Astrocyte (in vitro differentiated cells and primary cell): ENCODE measurements around the gene MTA1. TPM values are rescaled to one million over a fixed set of nuclear protein-coding genes. Genes with fewer than 3 reads are reported as not detected.

ENCODE experiments used
- DNase-seq: peaks from one replicate; pipeline ENCODE4 v3.0.0-alpha.2; 2010; ENCODE audit warnings: low read depth
- FAIRE-seq: peaks from 2 replicates; lab custom pipeline; 2011; peaks lifted over from hg19 to GRCh38; lab: Jason Lieb, UNC
- H2AFZ ChIP-seq: 2 replicates; pipeline ENCODE4 v1.6.0; 2012; ENCODE audit warnings: low read depth, low read length, inconsistent platforms
- H3K27ac ChIP-seq: 2 replicates; pipeline ENCODE4 v1.5.1; 2011; ENCODE audit warnings: low read depth, low read length, inconsistent platforms
- H3K27me3 ChIP-seq: 2 replicates; pipeline ENCODE4 v1.6.0; 2011; ENCODE audit warnings: low read length, inconsistent platforms; ENCODE audit not compliant: insufficient read depth
- H3K36me3 ChIP-seq: 2 replicates; pipeline ENCODE4 v1.5.1; 2011; ENCODE audit warnings: low read length, inconsistent platforms; ENCODE audit not compliant: insufficient read depth
- H3K4me1 ChIP-seq: 2 replicates; pipeline ENCODE4 v1.5.1; 2011; ENCODE audit warnings: low read length, inconsistent platforms; ENCODE audit not compliant: insufficient read depth
- H3K4me2 ChIP-seq: 2 replicates; pipeline ENCODE4 v1.6.0; 2012; ENCODE audit warnings: low read length, inconsistent platforms
- H3K4me3 ChIP-seq: 2 replicates; pipeline ENCODE4 v1.5.1; 2011; ENCODE audit warnings: low read depth, mild to moderate bottlenecking, low read length, inconsistent platforms; ENCODE audit not compliant: insufficient read depth
- H3K79me2 ChIP-seq: 2 replicates; pipeline ENCODE4 v1.6.0; 2012; ENCODE audit warnings: mild to moderate bottlenecking, low read length, inconsistent platforms; ENCODE audit not compliant: insufficient read depth
- H3K9ac ChIP-seq: 2 replicates; pipeline ENCODE4 v1.6.0; 2012; ENCODE audit warnings: mild to moderate bottlenecking, low read length, inconsistent platforms
- H3K9me3 ChIP-seq: 2 replicates; pipeline ENCODE4 v1.5.1; 2012; ENCODE audit warnings: low read depth, mild to moderate bottlenecking, low read length, inconsistent platforms; ENCODE audit not compliant: insufficient read depth
- H4K20me1 ChIP-seq: 2 replicates; pipeline ENCODE4 v1.6.0; 2012; ENCODE audit warnings: low read length, inconsistent platforms; ENCODE audit not compliant: insufficient read depth
- H3K27ac Mint-ChIP-seq: one replicate; pipeline ENCODE4 v1.8.0; 2021; ENCODE audit warnings: mild to moderate bottlenecking, mixed read lengths; ENCODE audit not compliant: unreplicated experiment
- H3K27me3 Mint-ChIP-seq: one replicate; pipeline ENCODE4 v1.8.0; 2021; ENCODE audit warnings: low read depth, mixed read lengths; ENCODE audit not compliant: unreplicated experiment
- H3K36me3 Mint-ChIP-seq: one replicate; pipeline ENCODE4 v1.8.0; 2021; ENCODE audit warnings: low read depth, mixed read lengths; ENCODE audit not compliant: unreplicated experiment
- H3K4me1 Mint-ChIP-seq: one replicate; pipeline ENCODE4 v1.8.0; 2021; ENCODE audit warnings: low read depth, mixed read lengths; ENCODE audit not compliant: unreplicated experiment
- H3K4me3 Mint-ChIP-seq: one replicate; pipeline ENCODE4 v1.8.0; 2021; ENCODE audit warnings: mild to moderate bottlenecking, moderate library complexity, mixed read lengths; ENCODE audit not compliant: unreplicated experiment
- H3K9me3 Mint-ChIP-seq: one replicate; pipeline ENCODE4 v1.8.0; 2021; ENCODE audit warnings: mild to moderate bottlenecking, mixed read lengths; ENCODE audit not compliant: unreplicated experiment
- CTCF ChIP-seq: IDR thresholded peaks from 2 replicates; pipeline ENCODE4 v1.5.1; 2011; ENCODE audit warnings: low read depth, mild to moderate bottlenecking, inconsistent platforms, low read length, moderate library complexity; ENCODE audit not compliant: insufficient read depth
- EZH2 ChIP-seq: IDR thresholded peaks from 2 replicates; pipeline ENCODE4 v1.6.1; 2012; ENCODE audit warnings: mild to moderate bottlenecking, low read length, inconsistent platforms; ENCODE audit not compliant: insufficient read depth
- total RNA-seq: library from RNA; stranded (reverse); gene quantifications from 2 replicates; pipeline ENCODE4 v1.2.1, GENCODE V29; 2021

MTA1 gene
- total RNA-seq, 1 donor from 2014 or later, result 111 TPM

GRCh38 chr14:105492971-105493871 lies 73.6 kb downstream of the MTA1 start:
- no peak for DNase-seq
- no peak for TF ChIP-seq EZH2
- TF ChIP-seq CTCF, result no peak
- H3K36me3 Mint-ChIP-seq, result no peaks in the 10 kb centered on the region
- no peaks in the 10 kb centered on the region for H3K27me3 Mint-ChIP-seq
- H3K9me3 Mint-ChIP-seq, result no peaks in the 10 kb centered on the region
- H3K4me3 Mint-ChIP-seq, result no peak overlapping the region
- H3K4me3 ChIP-seq, result no peak overlapping the region
- no peaks in the 10 kb centered on the region for H3K36me3 ChIP-seq
- H3K4me1 ChIP-seq, result peaks cover 10% of the 10 kb centered on the region
- peaks cover 8% of the 10 kb centered on the region for H3K79me2 ChIP-seq
- FAIRE-seq, result no peak
- H3K27ac Mint-ChIP-seq, result no peak overlapping the region
- peaks cover 1% of the 10 kb centered on the region for H3K4me1 Mint-ChIP-seq
- H3K4me2 ChIP-seq, result no peak overlapping the region
- no peaks in the 10 kb centered on the region for H3K9me3 ChIP-seq
- no peaks in the 10 kb centered on the region for H3K27me3 ChIP-seq
- H4K20me1 ChIP-seq, result peaks cover 5% of the 10 kb centered on the region
- no peak overlapping the region for H2AFZ ChIP-seq
- H3K27ac ChIP-seq, result no peak overlapping the region
- H3K9ac ChIP-seq, result no peak overlapping the region

- Mint-ChIP-seq H3K9me3 (no peaks in the 10 kb centered on the region), H3K27me3 (no peaks in the 10 kb centered on the region), H3K36me3 (no peaks in the 10 kb centered on the region), H3K4me3 (no peak overlapping the region), H3K27ac (peak overlapping the region; percentile 72), H3K4me1 (peaks cover 1% of the 10 kb centered on the region)
- TF ChIP-seq EZH2, result no peak
- TF ChIP-seq CTCF, result no peak
- Histone ChIP-seq H3K4me1 (peaks cover 10% of the 10 kb centered on the region), H3K27ac (no peak overlapping the region), H3K9me3 (no peaks in the 10 kb centered on the region), H3K27me3 (no peaks in the 10 kb centered on the region), H3K4me3 (no peak overlapping the region), H3K79me2 (peaks cover 8% of the 10 kb centered on the region), H4K20me1 (peaks cover 5% of the 10 kb centered on the region), H3K4me2 (no peak overlapping the region), H2AFZ (no peak overlapping the region), H3K36me3 (no peaks in the 10 kb centered on the region), H3K9ac (no peak overlapping the region)
- FAIRE-seq (no peak), DNase-seq (no peak)
Observed at GRCh38 chr14:105493921-105494605, 74.4 kb downstream of the MTA1 start.
